GM12878 (cell line): ENCODE data around the gene ACTL8. TPM values are rescaled to one million over a fixed set of nuclear protein-coding genes. Genes with fewer than 3 reads are reported as not detected.

Experiments
- ATAC-seq: fragments of 200-7000 bp; cut with Tn5 transposase; 3 replicates; pipeline ENCODE4 v1.9.1; 2020; ENCODE audit warnings: mild to moderate bottlenecking, moderate library complexity
- BruUV-seq: library from RNA; stranded (reverse); fragments of 400-500 nt; replicated peaks from 2 replicates; lab custom pipeline; 2021; lab: Mats Ljungman, UMichigan
- CTCF ChIA-PET: fragments of 300-600 bp; sonication (Branson Sonifier 250); formaldehyde crosslinking; extraction: SDS; loops from one replicate; lab custom pipeline; 2021; ENCODE audit warnings: inconsistent platforms; lab: Yijun Ruan, JAX
- POLR2A ChIA-PET: fragments of 350-600 bp; formaldehyde crosslinking; extraction: SDS; loops from one replicate; lab custom pipeline; 2021; ENCODE audit warnings: inconsistent platforms; lab: Charles Lee
- RAD21 ChIA-PET: fragments of 300-600 bp; sonication (Branson Sonifier 250); formaldehyde crosslinking; loops from one replicate; lab custom pipeline; 2023; ENCODE audit warnings: antibody characterized with exemption; ENCODE audit not compliant: unreplicated experiment; lab: Charles Lee
- SMC1A ChIA-PET: fragments of 300-600 bp; sonication (Branson Sonifier 250); formaldehyde crosslinking; loops from one replicate; lab custom pipeline; 2023; ENCODE audit not compliant: unreplicated experiment, uncharacterized antibody; lab: Charles Lee
- DNase-seq: peaks from one replicate; pipeline ENCODE4 v3.0.0-alpha.2; 2011; ENCODE audit warnings: low read depth, low spot score
- FAIRE-seq: peaks from 3 replicates; lab custom pipeline; 2011; peaks lifted over from hg19 to GRCh38; lab: Jason Lieb, UNC
- H2AFZ ChIP-seq: 2 replicates; pipeline ENCODE4 v1.6.0; 2011; ENCODE audit warnings: low read depth, low read length, control low read depth; ENCODE audit not compliant: control insufficient read depth
- H3K27ac ChIP-seq: 2 replicates; pipeline ENCODE4 v1.5.1; 2011; ENCODE audit warnings: control low read depth; ENCODE audit not compliant: control insufficient read depth, insufficient read depth
- H3K27me3 ChIP-seq, 2 experiments: replicated peaks in 1 of 2; 2 replicates each; pipeline versions ENCODE4 v1.6.0 to v1.6.1; 2011; ENCODE audit warnings: low read length in 1 of 2; ENCODE audit not compliant: control insufficient read depth in 2 of 2, insufficient read depth in 2 of 2
- H3K36me3 ChIP-seq, 2 experiments: 2 replicates each; pipeline ENCODE4 v1.5.1; 2011; ENCODE audit warnings: low read length in 1 of 2; ENCODE audit not compliant: control insufficient read depth in 2 of 2, insufficient read depth in 2 of 2
- H3K4me1 ChIP-seq: 2 replicates; pipeline ENCODE4 v1.6.1; 2011; ENCODE audit warnings: mild to moderate bottlenecking, low read length, moderate library complexity, mixed read lengths; ENCODE audit not compliant: control insufficient read depth, insufficient read depth
- H3K4me2 ChIP-seq: 2 replicates; pipeline ENCODE4 v1.6.0; 2011; ENCODE audit warnings: control low read depth; ENCODE audit not compliant: control insufficient read depth, insufficient read depth
- H3K4me3 ChIP-seq: fragments of 200-600 bp; sonication (generic); 2 replicates; pipeline ENCODE4 v1.5.1; 2016
- H3K79me2 ChIP-seq: 2 replicates; pipeline ENCODE4 v1.6.0; 2011; ENCODE audit warnings: low read length; ENCODE audit not compliant: control insufficient read depth, insufficient read depth
- H3K9ac ChIP-seq: 2 replicates; pipeline ENCODE4 v1.8.0; 2011; ENCODE audit warnings: low read length, control low read depth, mixed read lengths; ENCODE audit not compliant: control insufficient read depth, insufficient read depth
- H3K9me3 ChIP-seq: replicated peaks from 3 replicates; pipeline ENCODE4 v1.5.1; 2011; ENCODE audit warnings: mild to moderate bottlenecking, low read length; ENCODE audit not compliant: control insufficient read depth, insufficient read depth
- H4K20me1 ChIP-seq: 2 replicates; pipeline ENCODE4 v1.6.0; 2011; ENCODE audit not compliant: control insufficient read depth, insufficient read depth
- CBX5 ChIP-seq: sonication (generic); IDR thresholded peaks from 2 replicates; pipeline ENCODE4 v1.6.1; 2016; ENCODE audit warnings: low read depth, moderate library complexity, mild to moderate bottlenecking, inconsistent platforms
- CEBPB ChIP-seq, 2 experiments: fragments of 150-350 bp in 1 of 2; IDR thresholded peaks; 2 replicates each; pipeline ENCODE4 v1.6.1; 2012 to 2014; ENCODE audit warnings: low read depth in 2 of 2, low read length in 2 of 2, borderline replicate concordance in 1 of 2, inconsistent platforms in 1 of 2
- CHD1 ChIP-seq: IDR thresholded peaks from 2 replicates; pipeline ENCODE4 v1.6.1; 2012; ENCODE audit warnings: low read depth, low read length, improper control_type of control experiment
- JUNB ChIP-seq: IDR thresholded peaks from 2 replicates; pipeline ENCODE4 v1.6.1; 2016; ENCODE audit warnings: antibody characterized with exemption, mild to moderate bottlenecking
- KAT2A ChIP-seq: conservative IDR thresholded peaks from 2 replicates; pipeline ENCODE4 v1.6.1; 2011; ENCODE audit warnings: low read depth, low read length; ENCODE audit not compliant: control insufficient read depth
- NFXL1 ChIP-seq: fragments of 450-650 bp; IDR thresholded peaks from 2 replicates; pipeline ENCODE4 v1.6.1; 2017; ENCODE audit warnings: antibody characterized with exemption, mild to moderate bottlenecking, borderline replicate concordance
- SPI1 ChIP-seq: IDR thresholded peaks from 2 replicates; pipeline ENCODE4 v1.6.1; 2011; ENCODE audit warnings: low read depth, mild to moderate bottlenecking, low read length, moderate library complexity, borderline replicate concordance; ENCODE audit not compliant: insufficient read depth
- WGBS: methylation state at CpG from one replicate; pipeline ENCODE4 v1.1.6; 2016; ENCODE audit warnings: low lambda C conversion rate; ENCODE audit not compliant: insufficient replicate concordance, insufficient coverage; ENCODE audit errors: missing lambda C conversion rate; 5-methylcytosine and 5-hydroxymethylcytosine counted together
- in situ Hi-C: fragments of 300-500 bp; cut with MboI; formaldehyde crosslinking; loops from 9 replicates; pipeline ENCODE4 v1.14.3; 2018; ENCODE audit warnings: mixed read lengths
- intact Hi-C: fragments of 100-400 bp; cut with micrococcal nuclease; formaldehyde crosslinking; loops from one replicate; pipeline ENCODE4 v1.14.2; 2022; ENCODE audit not compliant: unreplicated experiment
- polyA plus RNA-seq, 11 experiments: library from polyadenylated mRNA; depleted of rRNA in 4 of 11; unstranded in 6 of 11; stranded (reverse) in 5 of 11; fragments of >200 nt; fragmentation: Nextera tagmentation in 4 of 11; fragmentation: Illumina TruSeq in 1 of 11; extraction: Ambion mirVana in 4 of 11; extraction: Trizol in 1 of 11; gene quantifications; 1 replicate in 1 of 11; 2 replicates in 10 of 11; pipeline versions ENCODE4 v1.2.1 to v1.2.3, GENCODE V29; 2011 to 2016; ENCODE audit warnings: inconsistent platforms in 2 of 11, missing spikeins in 2 of 11, low read depth in 1 of 11
- total RNA-seq, 4 experiments: library from RNA; depleted of rRNA in 3 of 4; stranded (reverse); fragments of >200 nt in 3 of 4; fragmentation: Illumina TruSeq in 1 of 4; extraction: Trizol in 1 of 4; gene quantifications; 2 replicates each; pipeline versions ENCODE4 v1.2.1 to v1.2.3, GENCODE V29; 2013 to 2021
- TF ChIP-seq, protein P1 (sequence below), 3 experiments: IDR thresholded peaks in 2 of 3; conservative IDR thresholded peaks in 1 of 3; 2 replicates each; pipeline ENCODE4 v1.5.1; 2011; ENCODE audit warnings: low read depth in 3 of 3, low read length in 3 of 3, mild to moderate bottlenecking in 3 of 3, control low read depth in 2 of 3, moderate library complexity in 2 of 3, inconsistent platforms in 1 of 3, mixed read lengths in 1 of 3; ENCODE audit not compliant: control insufficient read depth in 2 of 3, insufficient read depth in 1 of 3; ENCODE audit errors: extremely low read depth in 1 of 3
- TF ChIP-seq, protein P2 (sequence below): fragments of 450-650 bp; conservative IDR thresholded peaks from 2 replicates; pipeline ENCODE4 v1.6.1; 2017; ENCODE audit warnings: mild to moderate bottlenecking, moderate library complexity
- TF ChIP-seq, protein P3 (sequence below): IDR thresholded peaks from 2 replicates; pipeline ENCODE4 v1.6.1; 2011; ENCODE audit warnings: low read depth, low read length, improper control_type of control experiment, borderline replicate concordance
- TF ChIP-seq, protein P4 (sequence below): fragments of 450-650 bp; IDR thresholded peaks from 2 replicates; pipeline ENCODE4 v1.6.1; 2016; ENCODE audit warnings: mild to moderate bottlenecking
- TF ChIP-seq, protein P5 (sequence below): fragments of 450-650 bp; formaldehyde crosslinking; IDR thresholded peaks from 2 replicates; pipeline ENCODE4 v1.4.0; 2020; ENCODE audit warnings: mild to moderate bottlenecking, moderate library complexity

Gene ACTL8
- total and polyA plus RNA-seq, 10 of the 15 experiments (the other 5 are each of a cell fraction or from before 2014, with no cell fraction given) = 0.05 to 0.27 TPM; not detected in 8

DNA sequence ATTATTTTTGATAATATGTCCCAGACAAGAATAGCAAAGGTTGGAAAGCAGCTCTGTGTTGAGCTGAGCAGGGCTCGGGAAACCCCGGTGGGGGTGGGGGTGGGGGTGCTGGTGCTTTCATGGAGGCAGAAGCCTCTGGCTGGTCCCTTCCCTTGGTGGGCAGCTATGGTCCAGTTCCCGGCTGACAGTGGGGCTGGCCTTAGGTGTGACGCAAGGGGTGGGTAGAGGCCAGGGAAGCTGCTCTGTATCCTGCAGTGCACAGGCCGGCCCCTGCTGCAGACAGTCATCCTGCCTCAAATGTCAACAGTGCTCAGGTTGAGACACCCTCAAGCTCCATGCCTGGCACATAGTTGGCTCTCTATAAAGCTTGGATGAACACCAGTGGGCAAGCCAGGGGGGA is 8.9 kb downstream of the ACTL8 start (continued):
- TF ChIP-seq CEBPB (IDR thresholded peaks at IDR 0.05; ENCODE audit: borderline replicate concordance in 1 of 2, low read depth in 2 of 2, low read length in 2 of 2) (no peak), SPI1 (no peak), NFXL1 (no peak)
- TF ChIP-seq, protein P1, sequence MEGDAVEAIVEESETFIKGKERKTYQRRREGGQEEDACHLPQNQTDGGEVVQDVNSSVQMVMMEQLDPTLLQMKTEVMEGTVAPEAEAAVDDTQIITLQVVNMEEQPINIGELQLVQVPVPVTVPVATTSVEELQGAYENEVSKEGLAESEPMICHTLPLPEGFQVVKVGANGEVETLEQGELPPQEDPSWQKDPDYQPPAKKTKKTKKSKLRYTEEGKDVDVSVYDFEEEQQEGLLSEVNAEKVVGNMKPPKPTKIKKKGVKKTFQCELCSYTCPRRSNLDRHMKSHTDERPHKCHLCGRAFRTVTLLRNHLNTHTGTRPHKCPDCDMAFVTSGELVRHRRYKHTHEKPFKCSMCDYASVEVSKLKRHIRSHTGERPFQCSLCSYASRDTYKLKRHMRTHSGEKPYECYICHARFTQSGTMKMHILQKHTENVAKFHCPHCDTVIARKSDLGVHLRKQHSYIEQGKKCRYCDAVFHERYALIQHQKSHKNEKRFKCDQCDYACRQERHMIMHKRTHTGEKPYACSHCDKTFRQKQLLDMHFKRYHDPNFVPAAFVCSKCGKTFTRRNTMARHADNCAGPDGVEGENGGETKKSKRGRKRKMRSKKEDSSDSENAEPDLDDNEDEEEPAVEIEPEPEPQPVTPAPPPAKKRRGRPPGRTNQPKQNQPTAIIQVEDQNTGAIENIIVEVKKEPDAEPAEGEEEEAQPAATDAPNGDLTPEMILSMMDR (IDR thresholded peaks at IDR 0.05 in 2 of 3, conservative IDR thresholded peaks at IDR 0.05 in 1 of 3; ENCODE audit: control insufficient read depth in 2 of 3, extremely low read depth in 1 of 3, insufficient read depth in 1 of 3, low read depth in 3 of 3, low read length in 3 of 3) = no peak
- TF ChIP-seq, protein P2, sequence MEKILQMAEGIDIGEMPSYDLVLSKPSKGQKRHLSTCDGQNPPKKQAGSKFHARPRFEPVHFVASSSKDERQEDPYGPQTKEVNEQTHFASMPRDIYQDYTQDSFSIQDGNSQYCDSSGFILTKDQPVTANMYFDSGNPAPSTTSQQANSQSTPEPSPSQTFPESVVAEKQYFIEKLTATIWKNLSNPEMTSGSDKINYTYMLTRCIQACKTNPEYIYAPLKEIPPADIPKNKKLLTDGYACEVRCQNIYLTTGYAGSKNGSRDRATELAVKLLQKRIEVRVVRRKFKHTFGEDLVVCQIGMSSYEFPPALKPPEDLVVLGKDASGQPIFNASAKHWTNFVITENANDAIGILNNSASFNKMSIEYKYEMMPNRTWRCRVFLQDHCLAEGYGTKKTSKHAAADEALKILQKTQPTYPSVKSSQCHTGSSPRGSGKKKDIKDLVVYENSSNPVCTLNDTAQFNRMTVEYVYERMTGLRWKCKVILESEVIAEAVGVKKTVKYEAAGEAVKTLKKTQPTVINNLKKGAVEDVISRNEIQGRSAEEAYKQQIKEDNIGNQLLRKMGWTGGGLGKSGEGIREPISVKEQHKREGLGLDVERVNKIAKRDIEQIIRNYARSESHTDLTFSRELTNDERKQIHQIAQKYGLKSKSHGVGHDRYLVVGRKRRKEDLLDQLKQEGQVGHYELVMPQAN = no peak

DNA sequence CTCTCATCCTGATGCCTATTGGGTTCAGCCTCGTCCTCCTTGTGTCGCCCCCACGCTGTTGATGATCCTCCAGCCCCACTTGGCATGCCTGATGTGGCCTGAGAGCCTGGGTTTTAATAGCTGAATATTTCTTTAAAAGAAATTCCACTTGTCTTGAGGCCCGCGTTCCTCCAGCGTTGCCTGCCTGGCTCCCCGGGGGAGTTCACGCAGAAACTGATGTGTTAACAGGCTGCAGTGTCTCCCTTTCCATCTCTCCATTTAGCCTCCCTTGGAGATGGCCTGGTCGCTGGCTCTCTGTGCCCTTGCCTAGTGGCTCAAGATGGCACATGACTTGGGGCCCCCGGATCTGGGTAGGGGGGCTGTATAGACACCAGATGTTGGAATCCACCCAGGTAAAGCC is 9.5 kb downstream of the ACTL8 start:
- peaks cover under 1% of the 10 kb centered on the region; the same call in 2 of the 3 replicates for H3K9me3 ChIP-seq
- peaks cover 0 to 4% of the 10 kb centered on the region in 2 experiments; a peak in 2 of 4 replicates for H3K27me3 ChIP-seq
- 40% methylated on average over 10 of the region's 10 CpGs for WGBS
- no peaks in the 10 kb centered on the region for H3K36me3 ChIP-seq
- H4K20me1 ChIP-seq = no peaks in the 10 kb centered on the region
- RAD21 ChIA-PET = no interaction called here
- in situ Hi-C loops (no loop called here), intact Hi-C loops (no loop called here)
- BruUV-seq = no TSS peak
- SMC1A ChIA-PET = no interaction called here
- no peak overlapping the region for H2AFZ ChIP-seq
- H3K4me2 ChIP-seq = no peak overlapping the region
- CTCF ChIA-PET = interaction anchor here (0.6 kb wide), 1 partner anchor 61 kb away, joined by 3 read pairs; no protein-coding TSS in a partner anchor
- no peaks in the 10 kb centered on the region for H3K79me2 ChIP-seq
- H3K4me1 ChIP-seq = no peaks in the 10 kb centered on the region
- DNase-seq (no peak), FAIRE-seq (no peak), ATAC-seq (no peak)
- POLR2A ChIA-PET = no interaction called here
- no peak overlapping the region for H3K4me3 ChIP-seq
- H3K27ac ChIP-seq = no peak overlapping the region
- no peak overlapping the region for H3K9ac ChIP-seq
- TF ChIP-seq, protein P3, sequence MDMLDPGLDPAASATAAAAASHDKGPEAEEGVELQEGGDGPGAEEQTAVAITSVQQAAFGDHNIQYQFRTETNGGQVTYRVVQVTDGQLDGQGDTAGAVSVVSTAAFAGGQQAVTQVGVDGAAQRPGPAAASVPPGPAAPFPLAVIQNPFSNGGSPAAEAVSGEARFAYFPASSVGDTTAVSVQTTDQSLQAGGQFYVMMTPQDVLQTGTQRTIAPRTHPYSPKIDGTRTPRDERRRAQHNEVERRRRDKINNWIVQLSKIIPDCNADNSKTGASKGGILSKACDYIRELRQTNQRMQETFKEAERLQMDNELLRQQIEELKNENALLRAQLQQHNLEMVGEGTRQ = no peak
- TF ChIP-seq CBX5 (no peak), KAT2A (no peak), JUNB (no peak), CHD1 (no peak)
- TF ChIP-seq, protein P4, sequence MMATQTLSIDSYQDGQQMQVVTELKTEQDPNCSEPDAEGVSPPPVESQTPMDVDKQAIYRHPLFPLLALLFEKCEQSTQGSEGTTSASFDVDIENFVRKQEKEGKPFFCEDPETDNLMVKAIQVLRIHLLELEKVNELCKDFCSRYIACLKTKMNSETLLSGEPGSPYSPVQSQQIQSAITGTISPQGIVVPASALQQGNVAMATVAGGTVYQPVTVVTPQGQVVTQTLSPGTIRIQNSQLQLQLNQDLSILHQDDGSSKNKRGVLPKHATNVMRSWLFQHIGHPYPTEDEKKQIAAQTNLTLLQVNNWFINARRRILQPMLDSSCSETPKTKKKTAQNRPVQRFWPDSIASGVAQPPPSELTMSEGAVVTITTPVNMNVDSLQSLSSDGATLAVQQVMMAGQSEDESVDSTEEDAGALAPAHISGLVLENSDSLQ = no peak
- TF ChIP-seq, protein P5, sequence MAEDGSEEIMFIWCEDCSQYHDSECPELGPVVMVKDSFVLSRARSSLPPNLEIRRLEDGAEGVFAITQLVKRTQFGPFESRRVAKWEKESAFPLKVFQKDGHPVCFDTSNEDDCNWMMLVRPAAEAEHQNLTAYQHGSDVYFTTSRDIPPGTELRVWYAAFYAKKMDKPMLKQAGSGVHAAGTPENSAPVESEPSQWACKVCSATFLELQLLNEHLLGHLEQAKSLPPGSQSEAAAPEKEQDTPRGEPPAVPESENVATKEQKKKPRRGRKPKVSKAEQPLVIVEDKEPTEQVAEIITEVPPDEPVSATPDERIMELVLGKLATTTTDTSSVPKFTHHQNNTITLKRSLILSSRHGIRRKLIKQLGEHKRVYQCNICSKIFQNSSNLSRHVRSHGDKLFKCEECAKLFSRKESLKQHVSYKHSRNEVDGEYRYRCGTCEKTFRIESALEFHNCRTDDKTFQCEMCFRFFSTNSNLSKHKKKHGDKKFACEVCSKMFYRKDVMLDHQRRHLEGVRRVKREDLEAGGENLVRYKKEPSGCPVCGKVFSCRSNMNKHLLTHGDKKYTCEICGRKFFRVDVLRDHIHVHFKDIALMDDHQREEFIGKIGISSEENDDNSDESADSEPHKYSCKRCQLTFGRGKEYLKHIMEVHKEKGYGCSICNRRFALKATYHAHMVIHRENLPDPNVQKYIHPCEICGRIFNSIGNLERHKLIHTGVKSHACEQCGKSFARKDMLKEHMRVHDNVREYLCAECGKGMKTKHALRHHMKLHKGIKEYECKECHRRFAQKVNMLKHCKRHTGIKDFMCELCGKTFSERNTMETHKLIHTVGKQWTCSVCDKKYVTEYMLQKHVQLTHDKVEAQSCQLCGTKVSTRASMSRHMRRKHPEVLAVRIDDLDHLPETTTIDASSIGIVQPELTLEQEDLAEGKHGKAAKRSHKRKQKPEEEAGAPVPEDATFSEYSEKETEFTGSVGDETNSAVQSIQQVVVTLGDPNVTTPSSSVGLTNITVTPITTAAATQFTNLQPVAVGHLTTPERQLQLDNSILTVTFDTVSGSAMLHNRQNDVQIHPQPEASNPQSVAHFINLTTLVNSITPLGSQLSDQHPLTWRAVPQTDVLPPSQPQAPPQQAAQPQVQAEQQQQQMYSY (CRISPR knock-in tag) = no peak
